ENCODE data around the gene CIB2. TPM values are rescaled to one million over a fixed set of nuclear protein-coding genes. Genes with fewer than 3 reads are reported as not detected.

CIB2 gene
- polyA plus RNA-seq, 1 of the 3 experiments (the other 2 are of a cell fraction): 39.6 TPM

DNA sequence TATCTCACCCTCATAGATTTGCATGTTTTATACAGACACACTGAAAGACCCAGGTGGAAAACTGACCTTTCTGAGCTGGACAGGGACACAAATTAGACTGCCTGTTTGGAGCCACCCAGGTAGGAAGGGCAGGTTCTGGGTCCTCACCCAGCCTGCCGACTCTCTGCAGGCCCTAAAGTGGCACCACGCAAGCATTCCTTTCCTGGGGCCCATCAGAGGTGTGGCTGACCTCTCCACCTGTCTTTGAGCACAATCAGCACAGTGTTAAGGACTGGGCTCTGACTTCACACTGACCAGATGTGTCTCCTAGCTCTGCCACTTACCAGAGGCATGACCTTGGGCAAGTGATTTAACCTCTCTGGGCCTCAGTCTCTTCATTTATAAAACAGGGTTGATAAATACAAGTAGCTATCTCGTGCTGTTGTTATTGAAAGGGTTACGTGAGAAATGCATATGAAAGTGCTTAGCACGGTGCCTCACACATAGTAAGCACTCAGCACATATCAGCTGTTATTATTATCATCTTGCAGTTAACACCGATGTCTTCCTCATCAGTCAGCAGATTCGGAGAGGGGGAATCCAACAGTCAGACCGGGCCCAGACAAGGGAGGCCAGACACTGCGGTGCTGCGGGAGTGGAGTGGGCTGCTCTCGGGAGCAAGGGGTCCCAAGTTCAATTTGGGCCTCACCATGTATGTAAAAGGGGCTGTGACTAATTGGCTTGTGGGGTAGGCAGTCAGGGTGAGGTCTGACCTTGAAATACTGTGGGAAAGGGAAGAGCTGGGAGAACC lies 51.8 kb downstream of the CIB2 start:
- no peak for TF ChIP-seq EZH2phosphoT487 (IDR thresholded peaks at IDR 0.05; ENCODE audit: borderline replicate concordance, low read depth)
- no peak for TF ChIP-seq IRF3 (IDR thresholded peaks at IDR 0.05; ENCODE audit: low read depth, low read length)
- TF ChIP-seq MEF2A (IDR thresholded peaks at IDR 0.05; ENCODE audit: borderline replicate concordance, low read depth): no peak
- no peak for TF ChIP-seq FOSL2 (IDR thresholded peaks at IDR 0.05; ENCODE audit: borderline replicate concordance, low read depth)
- no peak for TF ChIP-seq TAF1 (IDR thresholded peaks at IDR 0.05; ENCODE audit: borderline replicate concordance, low read depth, low read length)
- TF ChIP-seq ZBTB33 (IDR thresholded peaks at IDR 0.05; ENCODE audit: borderline replicate concordance, low read depth): no peak
- no peak for TF ChIP-seq GABPA (IDR thresholded peaks at IDR 0.05; ENCODE audit: low read depth)
- TF ChIP-seq NFIC (IDR thresholded peaks at IDR 0.05; ENCODE audit: borderline replicate concordance): no peak
- TF ChIP-seq RCOR1 (IDR thresholded peaks at IDR 0.05; ENCODE audit: low read length): no peak
- TF ChIP-seq TEAD4 (IDR thresholded peaks at IDR 0.05; ENCODE audit: borderline replicate concordance, insufficient read depth): no peak
- TF ChIP-seq EP300 (IDR thresholded peaks at IDR 0.05; ENCODE audit: borderline replicate concordance in 1 of 2, low read depth in 1 of 2, low read length in 1 of 2): no peak
- no peak for TF ChIP-seq MXI1 (IDR thresholded peaks at IDR 0.05; ENCODE audit: low read depth, low read length)
- no peak for TF ChIP-seq RAD21 (IDR thresholded peaks at IDR 0.05; ENCODE audit: low read length)
- TF ChIP-seq SMC3 (IDR thresholded peaks at IDR 0.05; ENCODE audit: low read depth, low read length): no peak
- no peak for TF ChIP-seq POLR2AphosphoS5 (IDR thresholded peaks at IDR 0.05; ENCODE audit: low read depth, low read length)
- TF ChIP-seq, protein P1, sequence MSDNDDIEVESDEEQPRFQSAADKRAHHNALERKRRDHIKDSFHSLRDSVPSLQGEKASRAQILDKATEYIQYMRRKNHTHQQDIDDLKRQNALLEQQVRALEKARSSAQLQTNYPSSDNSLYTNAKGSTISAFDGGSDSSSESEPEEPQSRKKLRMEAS (IDR thresholded peaks at IDR 0.05; ENCODE audit: low read depth): no peak
- no peak for TF ChIP-seq FOXM1 (IDR thresholded peaks at IDR 0.05; ENCODE audit: low read depth)
- no peaks in the 10 kb centered on the region for H3K27me3 ChIP-seq (ENCODE audit: insufficient read depth)
- no peak for DNase-seq
- 84% methylated on average over 11 of the region's 11 CpGs for WGBS (ENCODE audit: low lambda C conversion rate)
- H2AFZ ChIP-seq (ENCODE audit: low read depth): no peak overlapping the region
- H3K4me3 ChIP-seq (ENCODE audit: low read depth in 2 of 2, low read length in 1 of 2): no peak overlapping the region
- no peak overlapping the region for H3K9ac ChIP-seq
- POLR2A ChIA-PET: no interaction called here
- no peaks in the 10 kb centered on the region for H3K9me3 ChIP-seq
- peaks cover 0 to 33% of the 10 kb centered on the region in 2 experiments; a peak in 1 of 4 replicates for H3K4me1 ChIP-seq (ENCODE audit: control insufficient read depth in 1 of 2, insufficient read depth in 2 of 2, low read depth in 1 of 2, low read length in 1 of 2)
- no peaks in the 10 kb centered on the region for H4K20me1 ChIP-seq (ENCODE audit: insufficient read depth)
- no peaks in the 10 kb centered on the region for H3K9me2 ChIP-seq
- CTCF ChIA-PET: interaction anchor here (0.9 to 1.4 kb wide), 2 partner anchors 12 to 113 kb away, joined by 3 to 4 read pairs; no protein-coding TSS in a partner anchor
- H3K36me3 ChIP-seq (replicated peaks in 1 of 2; ENCODE audit: control insufficient read depth in 1 of 2, insufficient read depth in 2 of 2, low read length in 1 of 2): peaks cover 0 to 4% of the 10 kb centered on the region in 2 experiments
- peaks cover 25% of the 10 kb centered on the region for H3K79me2 ChIP-seq (ENCODE audit: insufficient read depth)
- no peak overlapping the region for H3K27ac ChIP-seq (ENCODE audit: low read depth in 2 of 2, low read length in 1 of 2)
- H3F3A ChIP-seq (replicated peaks; ENCODE audit: insufficient read depth): peaks cover 27% of the 10 kb centered on the region
- no peak overlapping the region for H3K4me2 ChIP-seq
